ENCODE measurements around the gene CSNK2B.

Gene CSNK2B

GRCh38 chr6:31666337-31666965 lies 571 bp downstream of the CSNK2B start:
- no peak for TF ChIP-seq CTCF (IDR thresholded peaks at IDR 0.05; ENCODE audit: control insufficient read depth, extremely low read depth, insufficient read depth)
- H3K4me3 ChIP-seq (ENCODE audit: low read depth, low read length): peak overlapping the region; percentile 76
- DNase-seq (ENCODE audit: low read depth): no peak

GRCh38 chr6:31669676-31670075 lies 3.8 kb downstream of the CSNK2B start, which contains the start of gene LY6G5B:
Gene LY6G5B (plus strand): TSS chr6:31669976. CDS start chr6:31670951, 975 bp downstream.
- no peak for TF ChIP-seq CTCF (IDR thresholded peaks at IDR 0.05; ENCODE audit: control insufficient read depth, extremely low read depth, insufficient read depth)
- no peak within 1 kb of the TSS for H3K4me3 ChIP-seq (ENCODE audit: low read depth, low read length)
- no peak for DNase-seq (ENCODE audit: low read depth)

- no peak for DNase-seq (ENCODE audit: low read depth)
These were observed 10.5 kb downstream of the CSNK2B start for GRCh38 chr6:31676322-31676903.

GRCh38 chr6:31676904-31677303 lies 11.0 kb downstream of the CSNK2B start:
- no peak overlapping the region for H3K4me3 ChIP-seq (ENCODE audit: low read depth, low read length)
- TF ChIP-seq CTCF (IDR thresholded peaks at IDR 0.05; ENCODE audit: control insufficient read depth, extremely low read depth, insufficient read depth): no peak
- no peak for DNase-seq (ENCODE audit: low read depth)

More at GRCh38 chr6:31676322-31676903, 10.5 kb downstream of the CSNK2B start:
- no peak overlapping the region for H3K4me3 ChIP-seq (ENCODE audit: low read depth, low read length)
- TF ChIP-seq CTCF (IDR thresholded peaks at IDR 0.05; ENCODE audit: control insufficient read depth, extremely low read depth, insufficient read depth): no peak

- DNase-seq (ENCODE audit: low read depth): no peak
- no peak for TF ChIP-seq CTCF (IDR thresholded peaks at IDR 0.05; ENCODE audit: control insufficient read depth, extremely low read depth, insufficient read depth)
- H3K4me3 ChIP-seq (ENCODE audit: low read depth, low read length): no peak overlapping the region
These were observed 12.1 kb downstream of the CSNK2B start for GRCh38 chr6:31677955-31678354.

GRCh38 chr6:31680226-31681134 lies 14.6 kb downstream of the CSNK2B start, which contains the start of gene LY6G5C:
Gene LY6G5C (minus strand): TSS chr6:31681067. CDS start chr6:31680373, 694 bp downstream.
- DNase-seq (ENCODE audit: low read depth): no peak
- H3K4me3 ChIP-seq (ENCODE audit: low read depth, low read length): no peak within 1 kb of the TSS
- TF ChIP-seq CTCF (IDR thresholded peaks at IDR 0.05; ENCODE audit: control insufficient read depth, extremely low read depth, insufficient read depth): peak; percentile 91

Data from LNCaP clone FGC (cell line).